Middle frontal gyrus (tissue), 1 donor: ENCODE results near the gene HMG20B.

Experiments
- DNase-seq: peaks from one replicate; pipeline ENCODE4 v3.0.0-alpha.2; 2015; ENCODE audit warnings: low spot score; ENCODE audit errors: extremely low spot score

Gene HMG20B

GRCh38 chr19:3537101-3537437, 35.7 kb upstream of the HMG20B start:
- no peak for DNase-seq

- no peak for DNase-seq
These were observed 35.1 kb upstream of the HMG20B start for GRCh38 chr19:3537438-3538240.

GRCh38 chr19:3538258-3538929, 34.4 kb upstream of the HMG20B start:
- no peak for DNase-seq

- DNase-seq, result no peak
These were observed 33.6 kb upstream of the HMG20B start, which contains the start of gene TEKTIP1 for GRCh38 chr19:3538965-3539755. Gene TEKTIP1 (plus strand): TSS chr19:3539174. CDS start chr19:3539178, 4 bp downstream.

GRCh38 chr19:3539756-3540118, 33.0 kb upstream of the HMG20B start:
- DNase-seq, result no peak

- DNase-seq, result no peak
These were observed 29.3 kb upstream of the HMG20B start for GRCh38 chr19:3543150-3544057.

- DNase-seq, result no peak
These were observed 28.7 kb upstream of the HMG20B start for GRCh38 chr19:3544058-3544376.

- DNase-seq, result peak; percentile 47
These were observed 27.7 kb upstream of the HMG20B start for GRCh38 chr19:3544742-3545668.

- no peak for DNase-seq
These were observed 27.1 kb upstream of the HMG20B start for GRCh38 chr19:3545669-3546034.

- DNase-seq, result no peak
These were observed 26.6 kb upstream of the HMG20B start for GRCh38 chr19:3546119-3546518.

GRCh38 chr19:3547301-3547731, 25.4 kb upstream of the HMG20B start:
- DNase-seq, result no peak

GRCh38 chr19:3547767-3548282, 24.9 kb upstream of the HMG20B start:
- no peak for DNase-seq

GRCh38 chr19:3548606-3549005, 24.1 kb upstream of the HMG20B start:
- DNase-seq, result no peak

- DNase-seq, result no peak
These were observed 22.9 kb upstream of the HMG20B start for GRCh38 chr19:3549816-3550215.

- no peak for DNase-seq
These were observed 21.6 kb upstream of the HMG20B start for GRCh38 chr19:3550947-3551791.

GRCh38 chr19:3551792-3552095, 21.0 kb upstream of the HMG20B start:
- DNase-seq, result no peak

GRCh38 chr19:3554254-3555083, 18.3 kb upstream of the HMG20B start:
- no peak for DNase-seq

GRCh38 chr19:3555653-3556422, 16.9 kb upstream of the HMG20B start:
- DNase-seq, result no peak
